HG03097 (cell line): Measurements from ENCODE around the gene CLEC17A.
"Not testable (repeated sequence)": the region's sequence is repeated elsewhere in the genome, so short reads cannot be mapped to it uniquely, and the experiment has no call there.

ENCODE experiments used
- ATAC-seq: cut with Tn5 transposase; IDR thresholded peaks from one replicate; pipeline ENCODE4 v1.9.1; 2021; ENCODE audit not compliant: unreplicated experiment, low FRiP score

The CLEC17A gene

GRCh38 chr19:14577264-14577663 is 5.6 kb upstream of the CLEC17A start:
- no peak for ATAC-seq

GRCh38 chr19:14577885-14578427 is 4.9 kb upstream of the CLEC17A start:
- no peak for ATAC-seq

- no peak for ATAC-seq
These were observed 2.2 kb upstream of the CLEC17A start for GRCh38 chr19:14580623-14581237.

GRCh38 chr19:14584372-14584771 is 1.5 kb downstream of the CLEC17A start:
- not testable (repeated sequence) for ATAC-seq

GRCh38 chr19:14585187-14585586 is 2.3 kb downstream of the CLEC17A start:
- peak; percentile 68 for ATAC-seq

- not testable (repeated sequence) for ATAC-seq
These were observed 6.5 kb downstream of the CLEC17A start for GRCh38 chr19:14589433-14589832.

GRCh38 chr19:14595558-14595957 is 12.7 kb downstream of the CLEC17A start:
- no peak for ATAC-seq

- no peak for ATAC-seq
These were observed 16.8 kb downstream of the CLEC17A start for GRCh38 chr19:14599548-14600147.

GRCh38 chr19:14603990-14604387 is 21.1 kb downstream of the CLEC17A start:
- ATAC-seq = peak; percentile 64

- ATAC-seq = no peak
These were observed 23.7 kb downstream of the CLEC17A start for GRCh38 chr19:14606627-14607026.

- no peak for ATAC-seq
These were observed 28.2 kb downstream of the CLEC17A start for GRCh38 chr19:14611051-14611450.

GRCh38 chr19:14612242-14612641 is 29.4 kb downstream of the CLEC17A start:
- not testable (repeated sequence) for ATAC-seq

GRCh38 chr19:14612657-14613056 is 29.8 kb downstream of the CLEC17A start:
- no peak for ATAC-seq

- not testable (repeated sequence) for ATAC-seq
These were observed 30.7 kb downstream of the CLEC17A start for GRCh38 chr19:14613399-14614098.

GRCh38 chr19:14614099-14614412 is 31.2 kb downstream of the CLEC17A start:
- no peak for ATAC-seq

- ATAC-seq = no peak
These were observed 32.7 kb downstream of the CLEC17A start for GRCh38 chr19:14615623-14616022.

- no peak for ATAC-seq
These were observed 33.5 kb downstream of the CLEC17A start for GRCh38 chr19:14616407-14616806.

GRCh38 chr19:14619404-14619803 is 36.5 kb downstream of the CLEC17A start:
- ATAC-seq = no peak

- not testable (repeated sequence) for ATAC-seq
These were observed 41.6 kb downstream of the CLEC17A start for GRCh38 chr19:14624491-14624890.

GRCh38 chr19:14629557-14629956 is 46.7 kb downstream of the CLEC17A start:
- no peak for ATAC-seq

GRCh38 chr19:14632286-14632685 is 49.4 kb downstream of the CLEC17A start:
- no peak for ATAC-seq
